ENCODE measurements around the gene ARHGAP4. TPM values are rescaled to one million over a fixed set of nuclear protein-coding genes. Genes with fewer than 3 reads are reported as not detected.

The ARHGAP4 gene
- total RNA-seq, 4 donors from 2014 or later = 44.9 to 52.4 (median 49.9) TPM

DNA sequence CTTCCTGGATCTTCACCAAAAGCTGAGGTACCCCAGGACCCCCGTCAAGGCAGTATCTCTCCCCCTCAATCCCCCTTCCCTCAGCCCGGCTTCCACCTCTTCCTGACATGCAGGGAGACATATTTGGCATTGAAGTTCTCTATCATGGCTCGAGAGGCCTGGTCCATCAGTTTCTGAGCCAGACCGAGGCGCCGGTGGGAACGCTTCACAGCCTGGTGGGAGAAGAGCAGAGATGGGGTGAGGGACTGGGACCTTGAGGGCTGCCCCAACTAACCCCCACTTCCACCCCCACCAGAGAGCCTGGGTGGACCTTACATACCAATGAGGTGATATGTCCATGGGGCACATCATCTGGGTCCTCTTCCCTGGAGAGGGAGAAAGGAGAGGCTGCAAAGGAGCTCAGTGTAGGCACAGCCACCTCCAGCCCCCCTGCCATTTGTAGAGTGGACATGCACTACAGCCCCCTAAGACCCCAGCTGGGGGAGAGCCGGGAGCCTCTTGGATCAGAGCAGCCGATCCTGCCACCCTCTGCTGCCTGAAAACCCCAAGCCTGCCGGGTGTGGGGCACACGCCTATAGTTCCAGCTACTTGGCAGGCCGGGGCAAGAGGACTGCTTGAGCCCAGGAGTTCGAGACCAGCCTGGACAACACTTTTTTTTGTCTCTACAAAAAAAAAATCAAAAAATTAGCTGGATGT, 6.3 kb upstream of the ARHGAP4 start:
- H3K4me3 ChIP-seq = no peak overlapping the region
- no peak overlapping the region for H3K27ac ChIP-seq
- 90% methylated on average over 13 of the region's 13 CpGs; no CpG with 5 or more reads in 1 of the 2 donors for WGBS, 2 donors (ENCODE audit: low coverage in 1 of 2)
- in situ Hi-C loops (cut with MboI; ENCODE audit: low pct_ligation_motif_present in 1 of 4, low pct_unique_long_range_greater_than_20kb in 1 of 4, low sequenced_read_pairs in 3 of 4) = loop anchor here in 1 of 4 donors (25.0 kb wide), 2 partner anchors 145 to 970 kb away; partner anchors contain the start of genes IDH3G, SRPK3 and SSR4
- H3K9me3 ChIP-seq = no peaks in the 10 kb centered on the region
- intact Hi-C loops (cut with DNase I; ENCODE audit: low total_unique reads) = no loop called here
- H3K4me1 ChIP-seq = peaks cover 4 to 26% (median 19%) of the 10 kb centered on the region in 4 donors
- DNase-seq = no peak
- no peaks in the 10 kb centered on the region for H3K36me3 ChIP-seq
- no peak for TF ChIP-seq POLR2AphosphoS5 (IDR thresholded peaks at IDR 0.05)
- TF ChIP-seq EP300 (IDR thresholded peaks at IDR 0.05; ENCODE audit: low read depth) = no peak
- TF ChIP-seq, protein P1, sequence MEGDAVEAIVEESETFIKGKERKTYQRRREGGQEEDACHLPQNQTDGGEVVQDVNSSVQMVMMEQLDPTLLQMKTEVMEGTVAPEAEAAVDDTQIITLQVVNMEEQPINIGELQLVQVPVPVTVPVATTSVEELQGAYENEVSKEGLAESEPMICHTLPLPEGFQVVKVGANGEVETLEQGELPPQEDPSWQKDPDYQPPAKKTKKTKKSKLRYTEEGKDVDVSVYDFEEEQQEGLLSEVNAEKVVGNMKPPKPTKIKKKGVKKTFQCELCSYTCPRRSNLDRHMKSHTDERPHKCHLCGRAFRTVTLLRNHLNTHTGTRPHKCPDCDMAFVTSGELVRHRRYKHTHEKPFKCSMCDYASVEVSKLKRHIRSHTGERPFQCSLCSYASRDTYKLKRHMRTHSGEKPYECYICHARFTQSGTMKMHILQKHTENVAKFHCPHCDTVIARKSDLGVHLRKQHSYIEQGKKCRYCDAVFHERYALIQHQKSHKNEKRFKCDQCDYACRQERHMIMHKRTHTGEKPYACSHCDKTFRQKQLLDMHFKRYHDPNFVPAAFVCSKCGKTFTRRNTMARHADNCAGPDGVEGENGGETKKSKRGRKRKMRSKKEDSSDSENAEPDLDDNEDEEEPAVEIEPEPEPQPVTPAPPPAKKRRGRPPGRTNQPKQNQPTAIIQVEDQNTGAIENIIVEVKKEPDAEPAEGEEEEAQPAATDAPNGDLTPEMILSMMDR (IDR thresholded peaks at IDR 0.05) = no peak
- TF ChIP-seq POLR2A (IDR thresholded peaks at IDR 0.05) = no peak
- no peaks in the 10 kb centered on the region for H3K27me3 ChIP-seq

GRCh38 chrX:153931748-153932147, 5.7 kb upstream of the ARHGAP4 start:
- 89% methylated on average over 13 of the region's 13 CpGs; no CpG with 5 or more reads in 1 of the 2 donors for WGBS, 2 donors (ENCODE audit: low coverage in 1 of 2)
- Histone ChIP-seq H3K4me3 (no peak overlapping the region), H3K4me1 (peaks cover 9 to 31% (median 22%) of the 10 kb centered on the region in 4 donors), H3K9me3 (no peaks in the 10 kb centered on the region), H3K36me3 (no peaks in the 10 kb centered on the region), H3K27ac (no peak overlapping the region), H3K27me3 (no peaks in the 10 kb centered on the region)
- intact Hi-C loops (cut with DNase I; ENCODE audit: low total_unique reads) = no loop called here
- no peak for TF ChIP-seq EP300 (IDR thresholded peaks at IDR 0.05; ENCODE audit: low read depth)
- TF ChIP-seq POLR2AphosphoS5 (IDR thresholded peaks at IDR 0.05) = no peak
- TF ChIP-seq POLR2A (IDR thresholded peaks at IDR 0.05) = no peak
- TF ChIP-seq, protein P1 (IDR thresholded peaks at IDR 0.05) = no peak
- no peak for DNase-seq
- in situ Hi-C loops (cut with MboI; ENCODE audit: low pct_ligation_motif_present in 1 of 4, low pct_unique_long_range_greater_than_20kb in 1 of 4, low sequenced_read_pairs in 3 of 4) = loop anchor here in 1 of 4 donors (25.0 kb wide), 2 partner anchors 144 to 969 kb away; partner anchors contain the start of genes IDH3G, SRPK3 and SSR4

DNA sequence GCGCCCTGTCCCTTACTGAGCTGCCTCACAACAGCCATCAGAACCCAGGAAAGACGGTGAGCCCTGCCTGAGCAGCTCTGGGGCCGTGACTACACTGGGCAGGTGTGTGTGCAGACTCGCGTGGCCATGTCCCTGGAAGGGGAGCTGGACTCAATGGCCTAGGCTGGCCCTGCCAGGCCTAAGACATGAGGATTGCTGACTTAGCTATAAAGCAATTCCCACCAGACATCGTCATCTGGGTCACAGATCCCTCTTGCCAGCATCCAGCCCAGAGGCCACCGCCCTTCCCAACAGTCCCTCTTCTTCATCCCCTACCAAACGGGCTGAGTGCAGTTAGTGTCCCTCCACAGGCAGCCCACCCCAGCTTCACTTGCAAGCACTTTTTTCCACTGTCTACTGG, 5.1 kb upstream of the ARHGAP4 start:
- no peak for DNase-seq
- TF ChIP-seq POLR2A (IDR thresholded peaks at IDR 0.05) = no peak
- TF ChIP-seq, protein P1 (IDR thresholded peaks at IDR 0.05) = no peak
- no peak for TF ChIP-seq POLR2AphosphoS5 (IDR thresholded peaks at IDR 0.05)
- no peak for TF ChIP-seq EP300 (IDR thresholded peaks at IDR 0.05; ENCODE audit: low read depth)
- Histone ChIP-seq H3K36me3 (no peaks in the 10 kb centered on the region), H3K27ac (no peak overlapping the region), H3K4me3 (no peak overlapping the region), H3K27me3 (no peaks in the 10 kb centered on the region), H3K9me3 (no peaks in the 10 kb centered on the region), H3K4me1 (peaks cover 9 to 36% (median 25%) of the 10 kb centered on the region in 4 donors)
- in situ Hi-C loops (cut with MboI; ENCODE audit: low pct_ligation_motif_present in 1 of 4, low pct_unique_long_range_greater_than_20kb in 1 of 4, low sequenced_read_pairs in 3 of 4) (loop anchor here in 1 of 4 donors (25.0 kb wide), 2 partner anchors 144 to 969 kb away; partner anchors contain the start of genes IDH3G, SRPK3 and SSR4), intact Hi-C loops (cut with DNase I; ENCODE audit: low total_unique reads) (no loop called here)
- WGBS, 2 donors (ENCODE audit: low coverage in 1 of 2) = 88% methylated on average over 8 of the region's 8 CpGs; no CpG with 5 or more reads in 1 of the 2 donors
